ENCODE results near the gene KRTAP10-6.
"Not testable (repeated sequence)": the region's sequence is repeated elsewhere in the genome, so short reads cannot be mapped to it uniquely, and the experiment has no call there.

Gene KRTAP10-6

DNA sequence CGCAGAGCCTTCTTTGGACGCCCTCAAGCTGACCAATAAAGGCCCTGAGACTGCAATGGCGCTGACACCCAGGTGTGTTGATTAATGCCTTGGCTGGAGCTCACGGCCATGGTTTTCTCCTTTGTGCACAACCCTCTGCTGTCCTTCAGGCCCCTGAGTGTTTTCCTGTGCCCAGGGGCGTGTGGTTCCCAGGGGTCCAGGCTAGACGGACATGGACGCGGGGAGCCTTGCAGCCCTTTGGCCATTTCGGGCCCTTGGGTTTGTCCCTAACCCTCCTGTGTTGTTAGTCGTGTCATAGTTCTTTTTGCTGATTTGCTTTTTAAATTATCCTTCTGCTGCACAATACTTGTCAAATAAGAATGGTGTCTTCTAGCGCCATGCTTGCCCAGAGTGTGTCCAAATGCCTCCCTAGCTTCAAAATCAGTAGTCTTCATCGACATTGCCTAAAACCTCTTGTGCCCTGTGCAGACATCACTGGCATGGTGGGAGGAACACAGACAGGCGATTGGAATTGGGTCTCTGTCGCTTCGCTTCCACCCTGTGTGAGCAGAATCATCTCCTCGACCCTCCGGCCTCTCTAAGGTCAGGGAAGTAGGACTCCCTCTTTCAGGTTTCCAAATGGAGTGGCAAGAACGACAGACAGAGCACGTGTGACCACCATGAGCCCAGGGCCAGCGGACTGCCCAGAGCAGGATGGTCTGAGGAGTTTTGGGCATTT is 16.8 kb downstream of the KRTAP10-6 start:
- Histone ChIP-seq H3K36me3 (replicated peaks; ENCODE audit: low read depth, low read length) (no peaks in the 10 kb centered on the region), H3K27me3 (ENCODE audit: low read depth, low read length) (no peaks in the 10 kb centered on the region), H3K9me3 (ENCODE audit: insufficient read depth, low read length) (no peaks in the 10 kb centered on the region), H3K9ac (ENCODE audit: low read length) (no peak overlapping the region), H3K27ac (ENCODE audit: low read length) (no peak overlapping the region), H3K4me3 (ENCODE audit: low read length) (no peak overlapping the region), H3K4me2 (ENCODE audit: low read length) (no peak overlapping the region), H3K79me2 (ENCODE audit: low read length) (no peaks in the 10 kb centered on the region), H2AFZ (ENCODE audit: low read depth, low read length) (no peak overlapping the region), H4K20me1 (ENCODE audit: insufficient read depth, low read length) (no peaks in the 10 kb centered on the region), H3K4me1 (ENCODE audit: low read length) (no peaks in the 10 kb centered on the region)
- TF ChIP-seq, protein P1, sequence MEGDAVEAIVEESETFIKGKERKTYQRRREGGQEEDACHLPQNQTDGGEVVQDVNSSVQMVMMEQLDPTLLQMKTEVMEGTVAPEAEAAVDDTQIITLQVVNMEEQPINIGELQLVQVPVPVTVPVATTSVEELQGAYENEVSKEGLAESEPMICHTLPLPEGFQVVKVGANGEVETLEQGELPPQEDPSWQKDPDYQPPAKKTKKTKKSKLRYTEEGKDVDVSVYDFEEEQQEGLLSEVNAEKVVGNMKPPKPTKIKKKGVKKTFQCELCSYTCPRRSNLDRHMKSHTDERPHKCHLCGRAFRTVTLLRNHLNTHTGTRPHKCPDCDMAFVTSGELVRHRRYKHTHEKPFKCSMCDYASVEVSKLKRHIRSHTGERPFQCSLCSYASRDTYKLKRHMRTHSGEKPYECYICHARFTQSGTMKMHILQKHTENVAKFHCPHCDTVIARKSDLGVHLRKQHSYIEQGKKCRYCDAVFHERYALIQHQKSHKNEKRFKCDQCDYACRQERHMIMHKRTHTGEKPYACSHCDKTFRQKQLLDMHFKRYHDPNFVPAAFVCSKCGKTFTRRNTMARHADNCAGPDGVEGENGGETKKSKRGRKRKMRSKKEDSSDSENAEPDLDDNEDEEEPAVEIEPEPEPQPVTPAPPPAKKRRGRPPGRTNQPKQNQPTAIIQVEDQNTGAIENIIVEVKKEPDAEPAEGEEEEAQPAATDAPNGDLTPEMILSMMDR (IDR thresholded peaks at IDR 0.05; ENCODE audit: low read depth, low read length): no peak
- no peak for TF ChIP-seq EZH2phosphoT487 (IDR thresholded peaks at IDR 0.05; ENCODE audit: low read depth)

DNA sequence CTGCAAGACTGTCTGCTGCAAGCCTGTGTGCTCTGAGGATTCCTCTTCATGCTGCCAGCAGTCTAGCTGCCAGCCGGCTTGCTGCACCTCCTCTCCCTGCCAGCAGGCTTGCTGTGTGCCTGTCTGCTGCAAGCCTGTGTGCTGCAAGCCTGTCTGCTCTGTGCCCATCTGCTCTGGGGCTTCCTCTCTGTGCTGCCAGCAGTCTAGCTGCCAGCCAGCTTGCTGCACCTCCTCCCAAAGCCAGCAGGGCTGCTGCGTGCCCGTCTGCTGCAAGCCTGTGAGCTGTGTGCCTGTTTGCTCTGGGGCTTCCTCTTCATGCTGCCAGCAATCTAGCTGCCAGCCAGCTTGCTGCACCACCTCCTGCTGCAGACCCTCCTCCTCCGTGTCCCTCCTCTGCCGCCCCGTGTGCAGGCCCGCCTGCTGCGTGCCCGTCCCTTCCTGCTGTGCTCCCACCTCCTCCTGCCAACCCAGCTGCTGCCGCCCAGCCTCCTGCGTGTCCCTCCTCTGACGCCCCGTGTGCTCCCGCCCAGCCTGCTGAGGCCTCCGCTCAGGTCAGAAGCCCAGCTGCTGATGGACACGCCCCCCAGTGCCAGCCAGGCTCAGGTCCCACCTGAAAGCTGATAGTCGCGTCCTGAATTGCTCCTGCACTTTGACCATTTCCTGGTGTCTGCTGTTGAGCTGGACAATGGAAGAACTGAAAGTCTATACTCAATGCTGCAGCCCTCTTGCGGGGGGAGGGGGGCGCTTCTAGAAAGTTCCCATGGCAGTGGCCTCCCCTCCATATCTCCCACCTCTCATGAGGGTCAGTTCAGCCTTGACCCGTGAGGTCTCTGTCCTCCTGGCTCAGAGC is 17.6 kb downstream of the KRTAP10-6 start:
- TF ChIP-seq EZH2phosphoT487 (IDR thresholded peaks at IDR 0.05; ENCODE audit: low read depth): no peak
- TF ChIP-seq, protein P1 (IDR thresholded peaks at IDR 0.05; ENCODE audit: low read depth, low read length): no peak

DNA sequence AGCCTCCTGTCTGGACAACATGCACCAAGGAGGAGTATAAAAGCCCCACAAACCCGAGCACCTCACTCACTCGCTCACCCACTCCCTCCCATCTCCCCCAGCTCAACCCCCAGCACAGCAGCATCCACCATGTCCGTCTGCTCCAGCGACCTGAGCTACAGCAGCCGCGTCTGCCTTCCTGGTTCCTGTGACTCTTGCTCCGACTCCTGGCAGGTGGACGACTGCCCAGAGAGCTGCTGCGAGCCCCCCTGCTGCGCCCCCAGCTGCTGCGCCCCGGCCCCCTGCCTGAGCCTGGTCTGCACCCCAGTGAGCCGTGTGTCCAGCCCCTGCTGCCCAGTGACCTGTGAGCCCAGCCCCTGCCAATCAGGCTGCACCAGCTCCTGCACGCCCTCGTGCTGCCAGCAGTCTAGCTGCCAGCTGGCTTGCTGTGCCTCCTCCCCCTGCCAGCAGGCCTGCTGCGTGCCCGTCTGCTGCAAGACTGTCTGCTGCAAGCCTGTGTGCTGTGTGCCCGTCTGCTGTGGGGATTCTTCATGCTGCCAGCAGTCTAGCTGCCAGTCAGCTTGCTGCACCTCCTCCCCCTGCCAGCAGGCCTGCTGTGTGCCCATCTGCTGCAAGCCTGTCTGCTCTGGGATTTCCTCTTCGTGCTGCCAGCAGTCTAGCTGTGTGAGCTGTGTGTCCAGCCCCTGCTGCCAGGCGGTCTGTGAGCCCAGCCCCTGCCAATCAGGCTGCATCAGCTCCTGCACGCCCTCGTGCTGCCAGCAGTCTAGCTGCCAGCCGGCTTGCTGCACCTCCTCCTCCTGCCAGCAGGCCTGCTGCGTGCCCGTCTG is 18.5 kb downstream of the KRTAP10-6 start, which contains the start of gene KRTAP10-4:
Gene KRTAP10-4 (plus strand): TSS at position 100 of the 827 bp plus-strand sequence. CDS start 30 bp downstream, at position 130.
- H3K27ac ChIP-seq (ENCODE audit: low read length); H2AFZ ChIP-seq (ENCODE audit: low read depth, low read length); H3K9ac ChIP-seq (ENCODE audit: low read length); H3K4me1 ChIP-seq (ENCODE audit: low read length); H3K4me2 ChIP-seq (ENCODE audit: low read length); H3K36me3 ChIP-seq (replicated peaks; ENCODE audit: low read depth, low read length); H4K20me1 ChIP-seq (ENCODE audit: insufficient read depth, low read length); H3K79me2 ChIP-seq (ENCODE audit: low read length); H3K4me3 ChIP-seq (ENCODE audit: low read length); H3K27me3 ChIP-seq (ENCODE audit: low read depth, low read length); H3K9me3 ChIP-seq (ENCODE audit: insufficient read depth, low read length): not testable (repeated sequence)

More for the DNA sequence above, 17.6 kb downstream of the KRTAP10-6 start:
- Histone ChIP-seq H3K4me3 (ENCODE audit: low read length) (no peak overlapping the region), H3K9ac (ENCODE audit: low read length) (no peak overlapping the region), H3K27ac (ENCODE audit: low read length) (no peak overlapping the region), H3K27me3 (ENCODE audit: low read depth, low read length) (no peaks in the 10 kb centered on the region), H4K20me1 (ENCODE audit: insufficient read depth, low read length) (no peaks in the 10 kb centered on the region), H3K36me3 (replicated peaks; ENCODE audit: low read depth, low read length) (no peaks in the 10 kb centered on the region), H2AFZ (ENCODE audit: low read depth, low read length) (no peak overlapping the region), H3K79me2 (ENCODE audit: low read length) (no peaks in the 10 kb centered on the region), H3K9me3 (ENCODE audit: insufficient read depth, low read length) (no peaks in the 10 kb centered on the region), H3K4me1 (ENCODE audit: low read length) (no peaks in the 10 kb centered on the region), H3K4me2 (ENCODE audit: low read length) (no peak overlapping the region)

DNA sequence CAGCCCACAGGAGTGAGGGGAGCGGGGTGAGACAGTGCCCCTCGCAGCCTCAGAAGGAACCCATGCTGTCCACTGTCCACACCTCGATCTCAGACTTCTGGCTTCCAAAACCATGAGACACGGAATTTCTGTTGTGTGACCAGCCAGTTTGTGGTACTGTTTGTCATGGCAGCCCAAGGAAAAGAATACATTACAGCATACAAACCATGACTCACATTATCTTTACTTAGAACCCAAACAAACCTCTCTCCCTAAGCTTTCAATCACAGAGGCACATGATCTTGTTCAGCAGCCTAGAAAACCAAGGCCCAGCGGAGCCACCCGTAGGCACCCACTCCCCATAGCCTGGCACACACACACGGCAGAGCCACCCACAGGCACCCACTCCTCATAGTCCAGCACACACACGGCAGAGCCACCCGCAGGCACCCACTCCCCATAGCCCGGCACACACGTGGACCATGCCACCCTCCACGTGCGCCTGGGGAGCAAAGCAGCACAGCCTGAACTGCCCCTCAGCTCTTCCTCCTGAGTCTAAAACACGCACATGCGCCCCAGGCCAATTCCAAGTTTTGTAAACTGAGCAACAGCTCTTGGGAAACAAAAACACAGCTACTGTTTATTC is 19.2 kb downstream of the KRTAP10-6 start:
- Histone ChIP-seq H3K9ac (ENCODE audit: low read length) (no peak overlapping the region), H3K4me2 (ENCODE audit: low read length) (no peak overlapping the region), H3K27me3 (ENCODE audit: low read depth, low read length) (no peaks in the 10 kb centered on the region), H3K4me3 (ENCODE audit: low read length) (no peak overlapping the region), H3K79me2 (ENCODE audit: low read length) (no peaks in the 10 kb centered on the region), H2AFZ (ENCODE audit: low read depth, low read length) (no peak overlapping the region), H3K4me1 (ENCODE audit: low read length) (no peaks in the 10 kb centered on the region), H4K20me1 (ENCODE audit: insufficient read depth, low read length) (no peaks in the 10 kb centered on the region), H3K36me3 (replicated peaks; ENCODE audit: low read depth, low read length) (no peaks in the 10 kb centered on the region), H3K27ac (ENCODE audit: low read length) (no peak overlapping the region), H3K9me3 (ENCODE audit: insufficient read depth, low read length) (no peaks in the 10 kb centered on the region)
- no peak for TF ChIP-seq EZH2phosphoT487 (IDR thresholded peaks at IDR 0.05; ENCODE audit: low read depth)
- TF ChIP-seq, protein P1 (IDR thresholded peaks at IDR 0.05; ENCODE audit: low read depth, low read length): no peak

Measured in OCI-LY3 (cell line).